NCI-H82 treated with DMSO at 0.1 percent for 48 hours (cell line): ENCODE data around the gene TMSB4X.
"Not testable (repeated sequence)": the region's sequence is repeated elsewhere in the genome, so short reads cannot be mapped to it uniquely, and the experiment has no call there.

Experiments used
- DNase-seq: peaks from one replicate; lab custom pipeline; 2025; ENCODE audit not compliant: unreplicated experiment; lab: John Stamatoyannopoulos, UW

Gene TMSB4X

GRCh38 chrX:12994321-12994720, 19.4 kb downstream of the TMSB4X start:
- DNase-seq = no peak

GRCh38 chrX:12996934-12997435, 22.1 kb downstream of the TMSB4X start:
- DNase-seq = no peak

- no peak for DNase-seq
Observed at GRCh38 chrX:12997906-12998687, 23.2 kb downstream of the TMSB4X start.

GRCh38 chrX:12999422-12999821, 24.5 kb downstream of the TMSB4X start:
- DNase-seq = no peak

- DNase-seq = no peak
Observed at GRCh38 chrX:13000301-13000811, 25.4 kb downstream of the TMSB4X start.

- no peak for DNase-seq
Observed at GRCh38 chrX:13001097-13001496, 26.2 kb downstream of the TMSB4X start.

- no peak for DNase-seq
Observed at GRCh38 chrX:13001961-13002671, 27.2 kb downstream of the TMSB4X start.

- no peak for DNase-seq
Observed at GRCh38 chrX:13005661-13006473, 31.0 kb downstream of the TMSB4X start.

GRCh38 chrX:13007519-13008188, 32.7 kb downstream of the TMSB4X start:
- DNase-seq = no peak

- DNase-seq = no peak
Observed at GRCh38 chrX:13008189-13008533, 33.3 kb downstream of the TMSB4X start.

GRCh38 chrX:13008851-13009250, 33.9 kb downstream of the TMSB4X start:
- no peak for DNase-seq

- no peak for DNase-seq
Observed at GRCh38 chrX:13009273-13009672, 34.4 kb downstream of the TMSB4X start.

GRCh38 chrX:13009844-13010243, 34.9 kb downstream of the TMSB4X start:
- DNase-seq = no peak

- DNase-seq = no peak
Observed at GRCh38 chrX:13010546-13010945, 35.6 kb downstream of the TMSB4X start.

- peak; percentile 44 for DNase-seq
Observed at GRCh38 chrX:13013363-13014110, 38.6 kb downstream of the TMSB4X start.

GRCh38 chrX:13014111-13015096, 39.5 kb downstream of the TMSB4X start:
- DNase-seq = peak; percentile 44

- DNase-seq = no peak
Observed at GRCh38 chrX:13015536-13016236, 40.8 kb downstream of the TMSB4X start.

GRCh38 chrX:13016731-13017130, 41.8 kb downstream of the TMSB4X start:
- not testable (repeated sequence) for DNase-seq
